ENCODE measurements around the gene BHLHE23.

- TF ChIP-seq CREB1 (IDR thresholded peaks at IDR 0.05; ENCODE audit: low read depth) (no peak), TAF1 (IDR thresholded peaks at IDR 0.05; ENCODE audit: low read depth) (no peak), CEBPB (IDR thresholded peaks at IDR 0.05) (no peak), YY1 (IDR thresholded peaks at IDR 0.05; ENCODE audit: low read depth) (no peak)
Observed at GRCh38 chr20:63014710-63015109, 7.9 kb upstream of the BHLHE23 start.
